ENCODE results near the gene MLIP.

DNA sequence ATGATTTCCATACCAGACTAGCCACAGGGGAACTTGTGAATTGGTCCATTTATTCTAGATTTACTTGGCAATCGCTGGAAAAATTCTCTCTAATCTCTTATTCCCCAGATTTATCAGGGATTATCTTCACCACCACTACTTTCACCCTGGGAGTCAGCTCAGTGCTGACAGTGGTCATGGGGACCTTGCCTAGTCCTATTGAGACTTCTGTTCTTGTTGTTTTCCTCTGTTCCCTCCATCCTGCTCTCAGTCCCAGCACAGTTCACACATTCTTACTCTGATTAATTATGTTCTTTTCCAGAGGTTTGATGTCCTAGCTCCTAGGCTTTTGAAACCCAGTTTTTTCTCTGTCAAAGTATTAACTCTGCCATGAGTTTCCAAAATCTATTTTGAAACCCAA lies 103.0 kb downstream of the MLIP start:
- TF ChIP-seq EZH2 (IDR thresholded peaks at IDR 0.05; ENCODE audit: insufficient read depth, poor library complexity, severe bottlenecking) (no peak), EZH2phosphoT487 (IDR thresholded peaks at IDR 0.05; ENCODE audit: insufficient read depth, low read depth) (no peak)
